ENCODE results near the gene CAPN14.

GRCh38 chr2:31230751-31231150 is 13.4 kb upstream of the CAPN14 start:
- no peak for TF ChIP-seq POLR2A (IDR thresholded peaks at IDR 0.05)
- TF ChIP-seq POLR2AphosphoS5 (IDR thresholded peaks at IDR 0.05): no peak
- no peak for TF ChIP-seq CTCF (IDR thresholded peaks at IDR 0.05)

Data from upper lobe of left lung (tissue), 4 donors.